Liver (tissue), 9 donors: ENCODE measurements around the gene MAP3K5. TPM values are rescaled to one million over a fixed set of nuclear protein-coding genes. Genes with fewer than 3 reads are reported as not detected.

Experiments used
- DNase-seq: peaks from one replicate; pipeline ENCODE4 v3.0.0-alpha.2; 2017; ENCODE audit warnings: low spot score
- H3K27ac ChIP-seq, 2 donors: one replicate each; pipeline ENCODE4 v1.7.0; 2013; ENCODE audit warnings: inconsistent platforms in 2 of 2, low read length in 2 of 2, control low read depth in 1 of 2, low read depth in 1 of 2, mild to moderate bottlenecking in 1 of 2
- H3K27me3 ChIP-seq, 4 donors: one replicate each; pipeline versions ENCODE4 v1.6.1 to v1.7.0; 2013; ENCODE audit warnings: low read length in 3 of 4, inconsistent platforms in 1 of 4, mild to moderate bottlenecking in 1 of 4, moderate library complexity in 1 of 4; ENCODE audit not compliant: control insufficient read depth in 4 of 4, insufficient read depth in 4 of 4
- H3K36me3 ChIP-seq, 4 donors: one replicate each; pipeline versions ENCODE4 v1.6.1 to v1.7.0; 2013; ENCODE audit warnings: low read length in 3 of 4, mild to moderate bottlenecking in 3 of 4, low read depth in 1 of 4, moderate library complexity in 1 of 4; ENCODE audit not compliant: control insufficient read depth in 4 of 4, insufficient read depth in 3 of 4
- H3K4me1 ChIP-seq, 4 donors: one replicate each; pipeline versions ENCODE4 v1.6.1 to v1.7.0; 2013; ENCODE audit warnings: low read length in 3 of 4, mild to moderate bottlenecking in 3 of 4, moderate library complexity in 1 of 4; ENCODE audit not compliant: control insufficient read depth in 4 of 4, insufficient read depth in 4 of 4
- H3K4me3 ChIP-seq, 3 donors: one replicate each; pipeline versions ENCODE4 v1.6.1 to v1.7.0; 2013; ENCODE audit warnings: low read length in 3 of 3, control low read depth in 1 of 3, low read depth in 1 of 3, mild to moderate bottlenecking in 1 of 3
- H3K9ac ChIP-seq, 2 donors: one replicate each; pipeline ENCODE4 v1.7.0; 2013; ENCODE audit warnings: low read length in 2 of 2, mild to moderate bottlenecking in 2 of 2, moderate library complexity in 2 of 2, control low read depth in 1 of 2, low read depth in 1 of 2
- H3K9me3 ChIP-seq, 4 donors: one replicate each; pipeline versions ENCODE4 v1.6.1 to v1.7.0; 2013; ENCODE audit warnings: low read length in 3 of 4; ENCODE audit not compliant: control insufficient read depth in 4 of 4
- ATF3 ChIP-seq: IDR thresholded peaks from 2 replicates; pipeline ENCODE4 v1.6.1; 2016; ENCODE audit warnings: antibody characterized with exemption
- EGR1 ChIP-seq, 2 donors: IDR thresholded peaks; 2 replicates each; pipeline ENCODE4 v1.6.1; 2016 to 2018; ENCODE audit warnings: antibody characterized with exemption in 2 of 2, low read depth in 2 of 2
- FOXA1 ChIP-seq: IDR thresholded peaks from 2 replicates; pipeline ENCODE4 v1.6.1; 2016; ENCODE audit warnings: antibody characterized with exemption
- FOXA2 ChIP-seq: IDR thresholded peaks from 2 replicates; pipeline ENCODE4 v1.6.1; 2016; ENCODE audit warnings: antibody characterized with exemption
- GABPA ChIP-seq, 2 donors: IDR thresholded peaks in 1 of 2; conservative IDR thresholded peaks in 1 of 2; 2 replicates each; pipeline ENCODE4 v1.6.1; 2016; ENCODE audit warnings: antibody characterized with exemption in 2 of 2, mild to moderate bottlenecking in 1 of 2, moderate library complexity in 1 of 2
- HNF4A ChIP-seq, 2 donors: conservative IDR thresholded peaks; 2 replicates each; pipeline ENCODE4 v1.6.1; 2016; ENCODE audit warnings: antibody characterized with exemption in 2 of 2, mild to moderate bottlenecking in 2 of 2
- HNF4G ChIP-seq: IDR thresholded peaks from 2 replicates; pipeline ENCODE4 v1.6.1; 2016; ENCODE audit warnings: antibody characterized with exemption
- JUND ChIP-seq, 2 donors: IDR thresholded peaks; 2 replicates each; pipeline ENCODE4 v1.6.1; 2016; ENCODE audit warnings: antibody characterized with exemption in 2 of 2
- NR2F2 ChIP-seq: IDR thresholded peaks from 2 replicates; pipeline ENCODE4 v1.6.1; 2016; ENCODE audit warnings: antibody characterized with exemption
- RAD21 ChIP-seq, 2 donors: IDR thresholded peaks; 2 replicates each; pipeline ENCODE4 v1.6.1; 2016; ENCODE audit warnings: antibody characterized with exemption in 2 of 2, mild to moderate bottlenecking in 2 of 2
- RXRA ChIP-seq, 2 donors: IDR thresholded peaks; 2 replicates each; pipeline ENCODE4 v1.6.1; 2017 to 2018; ENCODE audit warnings: antibody characterized with exemption in 2 of 2, mild to moderate bottlenecking in 1 of 2
- SP1 ChIP-seq: IDR thresholded peaks from 2 replicates; pipeline ENCODE4 v1.6.1; 2018; ENCODE audit warnings: antibody characterized with exemption, mild to moderate bottlenecking
- TAF1 ChIP-seq: conservative IDR thresholded peaks from 2 replicates; pipeline ENCODE4 v1.6.1; 2016; ENCODE audit warnings: antibody characterized with exemption, mild to moderate bottlenecking
- YY1 ChIP-seq: IDR thresholded peaks from 2 replicates; pipeline ENCODE4 v1.6.1; 2016; ENCODE audit warnings: antibody characterized with exemption, mild to moderate bottlenecking
- WGBS: extraction: QIAGEN DNeasy Blood & Tissue Kit; methylation state at CpG from one replicate; pipeline ENCODE4 v1.1.7; 2013; 5-methylcytosine and 5-hydroxymethylcytosine counted together
- polyA plus RNA-seq, 2 donors: library from polyadenylated mRNA; stranded (reverse) in 1 of 2; unstranded in 1 of 2; fragments of 200-250 nt in 1 of 2; fragments of >200 nt in 1 of 2; fragmentation: Nextera tagmentation in 1 of 2; extraction: Ambion mirVana in 1 of 2; gene quantifications; one replicate each; pipeline versions ENCODE4 v1.2.1 to v1.2.3, GENCODE V29; 2013 to 2015
- total RNA-seq, 2 donors: library from RNA; depleted of rRNA; stranded (reverse); fragments of >200 nt; gene quantifications; one replicate each; pipeline ENCODE4 v1.2.3, GENCODE V29; 2014
- TF ChIP-seq, protein P1 (sequence below): IDR thresholded peaks from 2 replicates; pipeline ENCODE4 v1.6.1; 2016; ENCODE audit warnings: antibody characterized with exemption
- TF ChIP-seq, protein P2 (sequence below): IDR thresholded peaks from 2 replicates; pipeline ENCODE4 v1.6.1; 2016; ENCODE audit warnings: antibody characterized with exemption
- donor health status: healthy.
- donor health status: healthy.
- donor health status: healthy.
- donor health status: healthy.
- donor health status: healthy.

The MAP3K5 gene
- total and polyA plus RNA-seq, 4 donors: 2.9 to 18.0 (median 5.5) TPM

DNA sequence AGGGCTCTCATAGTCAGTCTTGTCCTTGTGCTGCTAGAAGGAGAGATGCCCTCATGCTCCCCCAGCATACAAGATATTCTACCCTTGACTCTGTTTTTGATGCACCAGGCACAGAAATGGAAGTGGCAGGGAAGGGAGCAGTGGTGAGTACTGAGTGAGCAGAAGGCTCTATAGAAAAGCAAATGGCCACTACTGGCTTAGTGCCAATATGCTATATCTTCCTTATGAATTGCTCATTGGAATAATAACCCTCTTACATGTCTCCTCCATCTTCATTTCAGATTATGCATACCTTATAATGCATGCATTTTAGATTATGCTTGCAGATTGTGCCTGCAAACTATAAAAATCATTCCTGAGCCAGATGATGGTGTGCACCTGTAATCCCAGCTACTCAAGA, 82.8 kb downstream of the MAP3K5 start:
- Histone ChIP-seq H3K9me3 (no peaks in the 10 kb centered on the region), H3K36me3 (peaks cover 0 to 3% (median 0%) of the 10 kb centered on the region in 4 donors), H3K9ac (no peak overlapping the region), H3K4me1 (peaks cover 0 to 7% (median 2%) of the 10 kb centered on the region in 4 donors), H3K4me3 (no peak overlapping the region), H3K27me3 (no peaks in the 10 kb centered on the region), H3K27ac (no peak overlapping the region)
- DNase-seq: no peak
- TF ChIP-seq YY1 (no peak), RAD21 (IDR thresholded peaks at IDR 0.05) (no peak), ATF3 (no peak), FOXA2 (no peak), GABPA (IDR thresholded peaks at IDR 0.05 in 1 of 2, conservative IDR thresholded peaks at IDR 0.05 in 1 of 2) (no peak), EGR1 (IDR thresholded peaks at IDR 0.05; ENCODE audit: low read depth in 2 of 2) (no peak)
- TF ChIP-seq, protein P1, sequence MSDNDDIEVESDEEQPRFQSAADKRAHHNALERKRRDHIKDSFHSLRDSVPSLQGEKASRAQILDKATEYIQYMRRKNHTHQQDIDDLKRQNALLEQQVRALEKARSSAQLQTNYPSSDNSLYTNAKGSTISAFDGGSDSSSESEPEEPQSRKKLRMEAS: no peak

GRCh38 chr6:136706430-136706829, 85.8 kb downstream of the MAP3K5 start:
- peaks cover 0 to 3% (median 0%) of the 10 kb centered on the region in 4 donors for H3K36me3 ChIP-seq
- no peak overlapping the region for H3K9ac ChIP-seq
- no peaks in the 10 kb centered on the region for H3K9me3 ChIP-seq
- TF ChIP-seq RAD21 (IDR thresholded peaks at IDR 0.05) (no peak), GABPA (IDR thresholded peaks at IDR 0.05 in 1 of 2, conservative IDR thresholded peaks at IDR 0.05 in 1 of 2) (no peak), TAF1 (no peak), YY1 (no peak), FOXA2 (no peak), EGR1 (IDR thresholded peaks at IDR 0.05; ENCODE audit: low read depth in 2 of 2) (no peak), NR2F2 (no peak), SP1 (no peak), JUND (IDR thresholded peaks at IDR 0.05) (no peak), HNF4A (conservative IDR thresholded peaks at IDR 0.05) (no peak), RXRA (IDR thresholded peaks at IDR 0.05) (no peak), HNF4G (no peak), ATF3 (no peak), FOXA1 (no peak)
- TF ChIP-seq, protein P1: no peak
- TF ChIP-seq, protein P2, sequence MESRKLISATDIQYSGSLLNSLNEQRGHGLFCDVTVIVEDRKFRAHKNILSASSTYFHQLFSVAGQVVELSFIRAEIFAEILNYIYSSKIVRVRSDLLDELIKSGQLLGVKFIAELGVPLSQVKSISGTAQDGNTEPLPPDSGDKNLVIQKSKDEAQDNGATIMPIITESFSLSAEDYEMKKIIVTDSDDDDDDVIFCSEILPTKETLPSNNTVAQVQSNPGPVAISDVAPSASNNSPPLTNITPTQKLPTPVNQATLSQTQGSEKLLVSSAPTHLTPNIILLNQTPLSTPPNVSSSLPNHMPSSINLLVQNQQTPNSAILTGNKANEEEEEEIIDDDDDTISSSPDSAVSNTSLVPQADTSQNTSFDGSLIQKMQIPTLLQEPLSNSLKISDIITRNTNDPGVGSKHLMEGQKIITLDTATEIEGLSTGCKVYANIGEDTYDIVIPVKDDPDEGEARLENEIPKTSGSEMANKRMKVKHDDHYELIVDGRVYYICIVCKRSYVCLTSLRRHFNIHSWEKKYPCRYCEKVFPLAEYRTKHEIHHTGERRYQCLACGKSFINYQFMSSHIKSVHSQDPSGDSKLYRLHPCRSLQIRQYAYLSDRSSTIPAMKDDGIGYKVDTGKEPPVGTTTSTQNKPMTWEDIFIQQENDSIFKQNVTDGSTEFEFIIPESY: no peak
- no peaks in the 10 kb centered on the region for H3K27me3 ChIP-seq
- no peak overlapping the region for H3K4me3 ChIP-seq
- H3K27ac ChIP-seq: no peak overlapping the region
- no peak for DNase-seq
- H3K4me1 ChIP-seq: peaks cover 0 to 7% (median 2%) of the 10 kb centered on the region in 4 donors
- 95% methylated on average over 5 of the region's 5 CpGs for WGBS

DNA sequence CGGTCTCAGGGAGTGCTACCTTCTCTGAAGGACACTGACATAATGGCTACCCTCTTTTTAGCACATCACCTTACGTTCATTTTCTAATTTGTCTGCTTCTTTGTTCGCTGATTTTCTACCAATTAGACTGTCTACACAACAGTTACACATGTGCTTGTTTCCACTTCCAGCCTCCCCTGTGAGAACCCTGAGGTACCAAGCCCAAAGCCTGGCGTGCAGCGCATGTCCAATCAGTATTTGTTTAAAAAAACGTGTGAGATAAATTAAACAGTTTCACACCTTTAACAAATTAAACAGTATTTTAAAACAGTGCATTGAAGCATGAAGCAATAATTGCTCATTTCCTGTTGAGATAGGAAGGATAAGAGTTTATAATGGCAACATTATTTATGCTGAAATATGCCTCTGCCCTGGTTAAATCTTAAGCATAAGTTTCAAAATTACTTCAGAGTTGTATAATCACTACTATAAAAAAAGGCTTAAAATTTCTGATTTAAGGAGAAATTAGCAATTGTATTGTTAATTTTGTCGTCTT, 88.9 kb downstream of the MAP3K5 start:
- no peak overlapping the region for H3K27ac ChIP-seq
- 89% methylated on average over 7 of the region's 7 CpGs for WGBS
- H3K9ac ChIP-seq: no peak overlapping the region
- H3K4me3 ChIP-seq: no peak overlapping the region
- TF ChIP-seq NR2F2: no peak
- TF ChIP-seq RAD21 (IDR thresholded peaks at IDR 0.05): no peak
- TF ChIP-seq ATF3: no peak
- no peak for TF ChIP-seq JUND (IDR thresholded peaks at IDR 0.05)
- H3K4me1 ChIP-seq: no peaks in the 10 kb centered on the region
- no peaks in the 10 kb centered on the region for H3K36me3 ChIP-seq
- DNase-seq: no peak
- H3K9me3 ChIP-seq: no peaks in the 10 kb centered on the region
- no peaks in the 10 kb centered on the region for H3K27me3 ChIP-seq
